M059J (cell line): ENCODE results near the gene PPT1. TPM values are rescaled to one million over a fixed set of nuclear protein-coding genes. Genes with fewer than 3 reads are reported as not detected.
"Not testable (repeated sequence)": the region's sequence is repeated elsewhere in the genome, so short reads cannot be mapped to it uniquely, and the experiment has no call there.

Experiments
- DNase-seq: peaks from one replicate; pipeline ENCODE4 v3.0.0-alpha.2; 2012; ENCODE audit warnings: low read depth
- total RNA-seq: library from RNA; depleted of rRNA; stranded (reverse); fragments of >200 nt; shearing (Covaris generic); gene quantifications from 2 replicates; pipeline ENCODE4 v1.2.3, GENCODE V29; 2014

The PPT1 gene
- total RNA-seq, 1 experiment from 2014 or later, result 112 TPM

GRCh38 chr1:40057310-40058030 lies 39.6 kb downstream of the PPT1 start:
- DNase-seq, result no peak

- no peak for DNase-seq
Measured at GRCh38 chr1:40056519-40057309, 40.3 kb downstream of the PPT1 start.

- DNase-seq, result no peak
Measured at GRCh38 chr1:40053138-40053887, 43.7 kb downstream of the PPT1 start.

GRCh38 chr1:40050863-40051262 lies 46.2 kb downstream of the PPT1 start:
- no peak for DNase-seq

- no peak for DNase-seq
Measured at GRCh38 chr1:40049725-40050124, 47.3 kb downstream of the PPT1 start.

GRCh38 chr1:40047769-40048168 lies 49.3 kb downstream of the PPT1 start:
- DNase-seq, result no peak

GRCh38 chr1:40047276-40047675 lies 49.8 kb downstream of the PPT1 start:
- DNase-seq, result no peak

- DNase-seq, result no peak
Measured at GRCh38 chr1:40045766-40046165, 51.3 kb downstream of the PPT1 start.

GRCh38 chr1:40045182-40045581 lies 51.9 kb downstream of the PPT1 start:
- no peak for DNase-seq

- DNase-seq, result no peak
Measured at GRCh38 chr1:40044110-40044509, 52.9 kb downstream of the PPT1 start.

GRCh38 chr1:40042341-40042740 lies 54.7 kb downstream of the PPT1 start:
- peak; percentile 24 for DNase-seq

GRCh38 chr1:40041466-40041838 lies 55.6 kb downstream of the PPT1 start:
- DNase-seq, result no peak

- peak; percentile 98 for DNase-seq
Measured at GRCh38 chr1:40040511-40041465, 56.3 kb downstream of the PPT1 start, which contains the start of gene CAP1. TSS of gene CAP1 (plus strand) at chr1:40040729. CDS start at chr1:40059347, 18,618 bp downstream.

GRCh38 chr1:40039757-40040510 lies 57.1 kb downstream of the PPT1 start:
- peak; percentile 95 for DNase-seq

- peak; percentile 77 for DNase-seq
Measured at GRCh38 chr1:40039245-40039756, 57.8 kb downstream of the PPT1 start.

- DNase-seq, result no peak
Measured at GRCh38 chr1:40038697-40039096, 58.4 kb downstream of the PPT1 start.

GRCh38 chr1:40037254-40037653 lies 59.8 kb downstream of the PPT1 start:
- DNase-seq, result not testable (repeated sequence)

- peak; percentile 81 for DNase-seq
Measured at GRCh38 chr1:40036574-40036973, 60.5 kb downstream of the PPT1 start.

GRCh38 chr1:40034869-40035268 lies 62.2 kb downstream of the PPT1 start:
- no peak for DNase-seq

GRCh38 chr1:40032240-40032891 lies 64.7 kb downstream of the PPT1 start:
- DNase-seq, result peak; percentile 65
